ENCODE results near the gene COMP.

The COMP gene

DNA sequence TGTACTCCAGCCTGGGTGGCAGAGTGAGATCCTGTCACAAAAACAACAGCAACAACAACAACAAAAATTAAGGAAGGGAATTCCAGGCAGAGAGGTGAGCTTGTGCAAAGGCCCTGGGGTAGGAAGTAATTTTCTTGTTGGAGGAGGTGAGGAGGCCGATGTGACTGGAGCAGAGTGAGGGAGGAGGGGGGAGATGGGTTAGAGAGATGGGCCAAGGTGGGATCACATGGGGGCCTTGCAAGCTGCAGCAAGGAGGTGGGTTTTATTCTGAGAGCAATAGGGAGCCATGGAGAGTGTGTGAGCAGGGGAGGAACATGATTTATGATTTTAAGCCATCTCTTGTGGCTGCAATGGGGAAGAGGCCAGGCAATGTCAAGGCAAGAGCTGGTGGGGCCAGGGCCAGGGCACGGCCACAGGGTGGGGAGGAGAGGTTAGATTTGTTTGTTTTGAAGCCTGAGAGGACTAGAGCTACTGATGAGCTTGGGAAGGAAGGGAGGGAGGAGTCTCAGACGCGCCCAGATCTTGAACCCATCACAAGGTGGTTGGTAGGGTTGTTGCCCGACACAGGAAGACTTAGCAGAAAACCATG lies 12.5 kb upstream of the COMP start:
- no peak for FAIRE-seq

DNA sequence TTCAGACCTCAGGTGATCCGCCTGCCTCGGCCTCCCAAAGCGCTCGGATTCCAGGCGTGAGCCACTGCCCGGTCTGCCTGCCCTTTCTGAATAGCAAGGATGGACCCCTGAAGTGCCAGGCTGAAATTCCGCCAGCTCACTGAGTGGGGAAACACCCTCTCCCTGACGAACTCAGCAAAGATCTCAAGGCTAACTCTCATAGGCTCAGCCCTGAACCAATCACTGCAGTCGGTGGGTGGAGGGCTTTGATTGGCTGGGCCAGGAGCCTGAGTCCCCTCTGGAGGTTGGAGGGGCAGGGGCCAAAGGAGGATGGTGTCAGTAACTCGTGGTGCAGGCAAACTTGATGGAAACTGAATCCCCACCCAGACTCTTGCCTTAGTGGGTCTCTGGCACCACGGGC lies 11.2 kb upstream of the COMP start:
- FAIRE-seq: no peak

DNA sequence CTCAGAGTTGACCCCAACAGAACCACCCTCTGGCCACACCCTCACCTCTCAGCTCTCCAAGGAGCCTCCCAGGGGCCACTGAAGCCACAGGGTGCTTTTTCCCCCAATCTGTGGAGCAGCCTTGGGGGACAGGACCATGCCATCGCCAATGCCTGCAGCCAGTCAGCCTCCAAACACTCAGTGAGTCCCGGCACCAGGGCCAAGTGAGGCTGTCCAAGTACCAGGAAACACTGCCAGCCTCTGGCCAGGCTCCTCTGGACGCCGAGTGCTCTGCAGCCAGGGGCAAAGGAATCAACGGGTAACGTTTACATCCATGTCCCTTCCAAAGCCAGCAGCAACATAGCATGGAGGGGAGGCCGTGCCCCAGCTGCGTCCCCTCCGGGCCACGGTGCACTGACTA lies 9.5 kb upstream of the COMP start:
- FAIRE-seq: no peak

DNA sequence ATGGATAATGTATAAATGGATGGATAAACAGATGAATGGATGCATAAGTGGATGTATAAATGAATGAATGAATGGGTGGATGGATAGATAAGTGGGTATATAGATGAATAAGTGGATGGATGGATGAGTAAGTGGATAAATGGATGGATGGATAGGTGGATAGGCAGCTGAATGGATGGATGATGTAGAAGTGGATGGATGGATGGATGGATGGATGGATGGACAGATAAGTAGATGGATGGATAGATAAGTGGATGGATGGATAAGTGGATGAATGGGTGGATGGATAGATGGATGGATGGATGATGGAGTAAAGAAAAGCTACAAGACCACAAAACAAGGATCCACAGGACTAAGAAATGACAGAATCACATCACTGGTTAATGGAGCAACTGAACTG lies 9.0 kb upstream of the COMP start:
- FAIRE-seq: no peak

DNA sequence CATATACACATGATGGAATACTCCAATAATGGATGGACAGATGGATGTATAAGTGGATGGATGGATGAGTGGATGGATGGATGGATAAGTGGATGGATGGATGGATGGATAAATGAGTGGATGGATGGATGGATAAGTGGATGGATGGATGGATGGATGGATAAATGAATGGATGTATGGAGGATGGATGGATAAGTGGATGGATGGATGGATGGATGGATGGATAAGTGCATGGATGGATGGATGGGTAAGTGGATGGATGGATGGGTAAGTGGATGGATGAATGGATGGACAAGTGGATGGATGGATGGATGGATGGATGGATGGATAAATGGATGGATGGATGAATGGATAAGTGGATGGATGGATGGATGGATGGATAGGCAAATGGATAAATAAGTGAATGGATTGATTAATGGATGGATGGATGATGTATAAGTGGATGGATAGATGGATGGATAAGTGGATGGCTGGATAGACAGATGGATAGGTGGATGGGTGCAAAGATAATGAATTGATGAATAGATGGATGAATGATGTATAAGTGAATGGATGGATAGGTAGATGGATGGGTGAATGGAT lies 8.4 kb upstream of the COMP start:
- no peak for FAIRE-seq

DNA sequence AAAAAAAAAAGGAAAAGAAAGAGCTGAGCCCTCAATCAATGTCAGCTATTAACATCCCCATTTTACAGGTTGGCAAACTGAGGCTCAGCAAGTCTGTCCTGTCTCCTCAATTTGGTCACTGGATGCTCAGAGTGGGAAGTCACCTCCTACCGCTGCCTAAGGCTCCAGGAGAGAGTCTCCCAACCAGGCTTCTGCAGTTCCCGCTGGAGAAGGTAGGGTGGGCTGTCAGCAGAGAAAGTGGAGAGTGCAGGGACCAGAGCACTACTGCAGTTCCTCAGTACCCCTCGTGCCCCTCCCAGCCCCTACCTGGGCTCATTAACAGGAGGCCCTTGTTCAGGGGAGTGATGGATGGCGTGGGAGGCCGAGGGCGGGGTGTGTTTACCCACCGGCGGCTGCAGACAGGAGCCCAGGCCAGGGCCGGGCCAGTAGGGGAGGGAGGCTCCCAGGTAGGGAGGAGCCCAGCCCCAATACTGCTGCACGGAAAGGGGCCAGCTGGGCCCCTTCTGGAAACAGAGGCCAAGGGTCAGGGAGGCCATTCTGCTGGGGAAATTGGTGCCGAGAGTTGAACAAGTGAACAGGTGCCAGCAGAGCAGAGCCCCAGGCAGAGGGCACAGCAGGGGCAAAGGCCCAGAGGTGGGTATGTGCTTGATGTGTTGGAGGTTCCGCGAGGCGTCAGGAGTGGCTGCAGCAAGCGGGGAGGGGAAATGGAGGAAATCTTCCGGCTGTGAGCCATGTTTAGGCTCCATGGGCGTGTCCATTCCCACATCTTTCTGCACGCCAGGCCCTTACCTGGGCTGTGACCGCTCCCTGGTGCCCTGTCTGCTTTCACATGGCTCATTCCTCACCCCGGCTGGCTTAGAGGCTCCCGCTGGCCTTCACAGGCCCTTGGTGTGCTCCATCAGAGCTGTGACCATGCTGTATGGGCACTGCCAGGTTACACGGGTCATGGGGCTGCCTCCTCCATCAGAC lies 7.6 kb upstream of the COMP start:
- FAIRE-seq: no peak

DNA sequence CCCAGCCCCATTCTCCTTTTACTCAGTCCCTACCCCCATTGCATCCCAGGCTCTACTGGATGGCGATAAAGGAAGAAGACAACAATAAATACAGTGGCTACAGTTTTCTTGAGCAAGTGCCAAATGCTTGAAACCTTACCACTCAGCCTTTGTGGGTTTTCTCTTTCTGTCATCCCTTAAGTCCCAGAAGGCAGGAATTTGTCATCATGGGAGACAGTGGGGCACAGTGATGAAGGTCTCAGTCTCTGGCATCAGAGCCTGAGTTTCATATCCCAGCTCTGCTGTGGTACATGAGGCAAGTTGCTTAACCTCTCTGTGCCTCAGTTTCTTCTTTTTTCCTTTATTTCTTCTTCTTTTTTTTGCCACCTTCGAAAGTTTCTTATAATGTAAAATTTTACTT lies 5.1 kb upstream of the COMP start:
- no peak for FAIRE-seq

DNA sequence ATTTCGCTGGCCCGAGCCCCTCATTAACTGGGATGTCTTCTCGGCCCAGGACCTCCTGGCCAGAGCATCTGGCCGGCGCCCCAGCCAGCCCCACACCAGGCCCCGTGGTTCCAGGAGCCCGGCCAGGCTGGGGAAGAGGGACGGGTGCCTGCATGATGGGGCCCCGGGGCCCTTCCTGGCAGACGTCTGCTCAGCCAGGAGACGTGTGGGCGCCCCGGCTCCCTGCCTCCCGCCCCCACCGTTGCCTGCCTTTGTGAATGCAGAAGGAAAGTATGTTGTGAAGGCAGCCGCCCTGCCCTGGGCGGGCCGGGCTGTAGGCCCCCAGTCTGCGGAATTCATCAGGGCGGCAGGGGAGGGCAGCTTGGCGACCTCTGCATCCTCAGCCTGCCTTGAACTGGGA lies 4.4 kb upstream of the COMP start:
- FAIRE-seq: no peak

DNA sequence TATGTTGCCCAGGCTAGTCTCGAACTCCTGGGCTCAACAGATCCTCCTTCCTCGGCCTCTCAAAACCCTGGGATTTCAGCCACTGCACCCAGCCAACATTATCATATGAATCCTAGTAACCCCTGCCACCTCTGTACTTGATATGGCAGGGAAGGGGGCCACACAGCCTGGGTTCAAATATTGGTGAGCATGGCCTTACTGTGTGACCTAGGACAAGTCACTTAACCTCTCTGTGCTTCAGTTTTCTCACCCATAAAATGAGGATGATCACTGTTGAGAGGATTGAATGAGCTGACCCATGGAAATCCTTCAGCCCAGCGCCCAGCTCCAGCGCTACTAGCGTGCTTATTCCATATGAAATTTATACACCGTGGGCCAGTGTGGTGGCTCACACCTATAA lies 3.6 kb upstream of the COMP start:
- FAIRE-seq: no peak

DNA sequence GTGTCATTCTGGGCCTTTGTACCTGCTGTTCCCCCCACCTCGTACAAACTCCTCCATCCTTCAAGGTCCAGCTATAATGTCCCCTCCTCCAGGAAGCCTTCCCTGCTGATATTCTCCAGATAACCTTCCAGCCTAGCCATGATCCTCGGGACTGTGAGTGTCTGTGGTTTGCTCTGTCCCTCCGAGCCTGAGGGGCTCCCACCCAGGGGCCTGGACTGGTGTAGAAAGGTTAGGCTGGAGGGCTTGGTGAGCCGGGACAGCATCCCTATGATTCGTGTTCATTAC lies 2.9 kb upstream of the COMP start:
- FAIRE-seq: no peak

DNA sequence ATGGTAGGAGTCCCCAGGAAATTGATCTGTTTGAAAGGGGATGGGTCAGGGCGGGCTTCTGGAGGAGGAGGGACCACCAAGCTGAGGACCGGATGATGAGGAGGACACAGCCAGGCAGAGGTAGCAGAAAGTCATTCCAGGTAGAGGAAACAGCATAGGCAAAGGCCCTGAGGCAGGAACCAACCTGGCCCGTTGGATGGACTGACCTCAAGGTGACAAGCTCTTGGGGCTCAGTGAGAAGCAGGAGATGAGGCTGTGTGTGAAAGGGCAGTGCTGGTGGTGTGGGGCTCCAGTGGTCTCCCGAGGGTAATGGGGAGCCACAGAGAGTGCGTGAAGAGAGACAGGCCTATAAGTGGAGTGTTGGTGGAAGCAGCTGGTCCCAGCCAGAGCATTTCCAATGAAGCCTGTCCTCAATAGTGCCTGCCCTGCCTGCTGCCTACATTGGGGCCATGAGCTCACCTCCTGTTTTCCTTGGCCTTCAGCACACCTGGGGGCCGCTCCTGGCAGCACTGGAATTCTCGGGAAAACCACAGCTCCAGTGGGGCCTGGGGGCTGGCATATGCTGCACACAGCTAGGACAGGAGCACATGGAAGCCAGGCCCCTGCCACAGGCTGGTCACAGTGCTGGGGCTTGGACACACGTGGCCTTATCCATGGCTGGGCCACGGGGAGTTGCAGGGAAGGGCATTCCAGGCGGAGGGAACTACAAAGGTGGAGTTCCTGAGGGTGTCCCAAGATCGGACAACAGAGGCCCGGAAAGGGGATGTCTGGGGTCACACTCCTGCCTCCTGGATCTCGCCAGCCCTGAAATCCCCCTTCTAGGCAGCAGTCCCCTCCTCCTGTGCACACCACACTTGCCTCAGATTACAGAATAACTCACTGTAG lies 2.3 kb upstream of the COMP start:
- no peak for FAIRE-seq

DNA sequence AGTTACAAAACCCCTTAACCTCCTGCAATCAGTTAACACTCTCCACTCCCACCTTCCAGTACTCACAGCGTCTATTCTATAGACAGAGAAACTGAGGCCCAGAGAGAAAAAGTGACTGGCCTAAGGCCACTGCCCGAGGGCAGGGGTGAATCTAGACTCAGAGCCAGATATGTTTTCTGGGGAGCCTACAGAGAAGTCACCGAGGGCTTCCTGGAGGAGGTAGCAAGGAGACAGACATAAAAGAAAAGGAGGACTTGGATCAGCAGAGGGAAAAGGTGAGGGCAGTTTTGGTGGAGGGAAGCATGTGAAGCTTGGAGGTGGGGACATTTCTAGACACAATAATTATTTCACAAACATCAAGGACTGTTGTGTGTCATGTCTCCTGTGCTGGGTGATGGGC lies 1.6 kb upstream of the COMP start:
- no peak for FAIRE-seq

DNA sequence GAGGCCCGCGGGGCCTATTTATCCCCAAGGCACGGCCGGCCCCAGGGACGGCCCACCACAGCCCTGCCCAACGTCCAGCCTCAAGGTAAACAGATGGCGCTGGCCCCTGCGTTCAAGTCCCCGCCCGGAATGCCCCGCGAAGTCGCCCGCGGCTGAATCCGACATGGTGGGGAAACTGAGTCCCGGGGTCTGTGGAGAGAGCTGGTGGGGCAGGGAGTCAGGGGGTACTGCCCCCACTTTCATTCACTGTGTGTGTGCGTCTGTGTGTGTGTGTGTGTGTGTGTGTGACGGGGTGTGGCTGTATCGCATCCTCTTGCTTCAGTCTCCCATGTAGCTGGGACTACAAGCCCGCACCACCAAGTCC lies 192 bp upstream of the COMP start:
- FAIRE-seq: no peak

DNA sequence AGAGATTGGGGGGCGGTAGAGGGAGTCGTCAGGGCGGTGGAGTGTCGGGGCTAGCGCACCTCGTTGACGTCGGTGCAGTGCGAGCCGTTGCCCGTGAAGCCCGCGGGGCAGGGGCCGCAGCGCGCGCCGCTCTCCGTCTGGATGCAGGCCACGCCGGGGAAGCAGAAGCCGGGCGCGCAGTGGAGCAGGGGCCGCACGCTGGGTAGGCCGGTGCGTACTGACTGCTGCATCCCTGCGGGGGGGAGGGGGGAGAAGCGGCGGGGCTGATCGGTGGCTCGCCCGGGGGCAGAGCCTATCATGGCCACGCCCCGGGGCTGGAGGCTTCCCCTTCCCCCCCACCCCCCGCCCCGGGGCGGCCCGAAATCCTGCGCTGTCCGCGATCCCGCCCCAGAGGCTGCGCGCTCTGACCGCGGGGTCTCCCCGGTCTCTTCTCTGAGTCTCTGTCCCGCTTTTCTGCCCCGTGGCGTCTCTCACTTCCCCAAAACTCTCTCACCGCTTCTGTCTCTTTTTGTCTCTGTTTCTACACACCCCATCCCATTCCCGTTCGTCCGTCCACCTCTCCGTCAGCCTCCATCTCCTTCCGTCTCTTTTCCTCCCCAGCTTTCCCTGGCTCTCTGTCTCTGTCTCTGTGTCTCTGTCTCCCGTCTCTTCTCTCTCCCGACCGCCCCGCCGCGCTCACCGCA lies 1.1 kb downstream of the COMP start:
- FAIRE-seq: no peak

DNA sequence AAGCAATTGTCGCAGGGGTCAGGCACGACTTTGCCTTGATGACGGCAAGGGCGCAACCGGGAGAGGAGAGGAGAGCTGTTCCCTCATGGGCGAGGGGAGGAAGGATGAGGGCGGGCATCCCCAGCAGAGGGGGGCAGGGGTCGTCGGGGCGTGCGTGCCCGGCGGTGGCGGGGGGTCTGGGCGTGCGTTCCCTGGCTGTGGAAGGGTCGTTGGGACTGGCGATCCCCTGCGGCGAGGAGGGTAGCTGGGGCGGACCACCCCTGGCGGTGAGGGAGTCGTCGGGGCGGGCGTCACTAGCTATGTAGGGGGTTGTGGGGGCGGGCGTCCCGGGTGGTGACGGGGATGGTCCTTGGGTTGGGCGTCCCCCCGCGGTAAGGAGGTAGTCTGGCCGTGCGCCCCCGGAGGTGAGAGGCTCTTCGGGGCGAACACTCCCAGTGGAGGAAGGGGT lies 1.7 kb downstream of the COMP start:
- FAIRE-seq: no peak

DNA sequence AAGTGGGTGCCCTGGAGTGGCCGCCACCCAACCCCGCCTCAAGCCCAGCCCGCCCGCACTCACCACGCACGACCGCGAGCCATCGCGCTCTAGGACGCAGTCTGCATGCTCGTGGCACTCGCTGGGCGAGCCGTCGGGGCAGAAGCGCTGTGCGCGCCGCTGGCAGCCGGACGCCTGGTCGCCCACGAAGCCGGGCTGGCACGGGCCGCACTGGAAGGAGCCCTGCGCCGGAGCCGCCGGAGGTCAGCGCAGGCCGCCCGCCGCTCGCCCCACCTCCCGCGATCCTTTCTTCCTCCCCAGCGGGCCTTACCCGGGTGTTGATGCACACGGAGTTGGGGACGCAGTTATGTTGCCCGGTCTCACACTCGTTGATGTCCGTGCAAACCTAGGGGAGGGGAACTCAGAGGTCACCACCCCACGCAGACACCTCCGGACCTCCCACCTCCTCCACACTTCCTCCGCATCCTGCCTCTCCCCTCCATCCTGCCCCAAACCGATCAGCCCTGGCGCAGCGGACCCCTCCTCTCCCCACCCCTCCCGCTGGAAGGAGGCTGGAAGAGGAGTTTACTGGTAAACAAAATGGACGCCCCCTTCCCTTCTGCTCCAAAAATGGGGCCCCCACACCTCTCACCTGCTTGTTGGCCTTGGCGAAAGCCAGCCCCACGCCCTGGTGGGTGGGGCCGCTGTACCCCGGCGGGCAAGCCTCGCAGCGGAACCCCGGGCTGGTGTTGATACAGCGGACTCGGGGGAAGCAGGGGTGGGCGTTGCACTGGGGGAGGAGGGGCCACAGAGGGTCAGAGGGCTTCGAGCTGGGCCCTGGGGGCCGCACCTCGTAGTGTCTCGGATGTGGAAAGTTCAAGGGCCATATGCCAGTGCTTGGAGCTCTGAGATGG lies 2.3 kb downstream of the COMP start:
- FAIRE-seq: no peak

DNA sequence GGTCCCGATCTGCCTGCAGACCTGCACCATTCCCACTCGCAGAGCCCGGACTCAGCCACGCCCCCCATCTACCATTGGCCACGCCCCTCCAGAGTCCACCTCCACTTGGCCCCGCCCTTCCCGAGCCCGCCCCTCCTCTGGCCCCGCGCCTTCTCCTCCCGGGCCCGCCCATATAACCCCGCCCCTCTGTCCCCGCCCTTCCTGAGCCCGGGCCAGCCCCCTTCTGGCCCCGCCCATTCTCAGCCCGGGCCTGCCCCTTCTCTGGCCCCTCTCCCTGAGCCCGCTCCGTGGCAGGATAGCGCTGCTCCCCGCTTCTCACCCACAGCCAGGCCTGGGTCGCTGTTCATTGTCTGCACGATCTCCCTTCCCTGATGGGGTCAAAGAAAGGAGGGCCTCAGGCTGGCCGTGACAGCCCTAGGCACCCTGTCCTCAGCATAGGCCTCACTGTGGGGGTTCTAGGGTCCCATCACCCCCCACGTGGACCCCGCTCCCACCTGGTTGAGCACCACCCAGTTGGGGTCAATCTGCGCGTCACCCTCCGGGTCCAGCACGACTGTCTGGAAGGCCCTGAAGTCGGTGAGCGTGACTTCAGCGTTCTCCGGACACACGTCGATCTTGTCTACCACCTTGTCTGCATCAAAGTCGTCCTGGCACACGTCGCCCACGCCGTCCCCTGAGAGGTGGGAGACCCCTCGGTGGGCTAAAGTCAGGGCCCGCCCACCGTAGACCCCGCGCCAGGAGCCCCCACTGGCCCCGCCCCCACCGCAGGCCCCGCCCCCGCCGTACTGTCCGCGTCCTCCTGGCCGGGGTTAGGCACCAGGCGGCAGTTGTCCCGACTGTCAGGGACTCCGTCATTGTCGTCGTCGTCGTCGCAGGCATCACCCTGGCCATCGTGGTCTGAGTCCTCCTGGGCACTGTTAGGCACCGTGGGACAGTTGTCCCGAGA lies 5.7 kb downstream of the COMP start:
- FAIRE-seq: no peak

DNA sequence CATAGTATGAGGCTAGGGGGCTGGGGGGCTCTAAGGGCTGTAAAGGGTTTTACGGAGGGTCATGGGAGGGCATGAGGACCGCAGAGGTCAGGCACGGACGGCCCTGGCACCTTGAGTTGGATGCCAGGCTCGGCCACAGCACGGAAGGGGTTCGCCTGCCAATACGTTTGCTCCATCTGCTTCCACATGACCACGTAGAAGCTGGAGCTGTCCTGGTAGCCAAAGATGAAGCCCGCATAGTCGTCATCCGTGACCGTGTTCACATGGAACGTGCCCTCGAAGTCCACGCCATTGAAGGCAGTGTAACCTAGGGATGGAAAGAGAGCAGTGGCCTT lies 6.4 kb downstream of the COMP start:
- no peak for FAIRE-seq

DNA sequence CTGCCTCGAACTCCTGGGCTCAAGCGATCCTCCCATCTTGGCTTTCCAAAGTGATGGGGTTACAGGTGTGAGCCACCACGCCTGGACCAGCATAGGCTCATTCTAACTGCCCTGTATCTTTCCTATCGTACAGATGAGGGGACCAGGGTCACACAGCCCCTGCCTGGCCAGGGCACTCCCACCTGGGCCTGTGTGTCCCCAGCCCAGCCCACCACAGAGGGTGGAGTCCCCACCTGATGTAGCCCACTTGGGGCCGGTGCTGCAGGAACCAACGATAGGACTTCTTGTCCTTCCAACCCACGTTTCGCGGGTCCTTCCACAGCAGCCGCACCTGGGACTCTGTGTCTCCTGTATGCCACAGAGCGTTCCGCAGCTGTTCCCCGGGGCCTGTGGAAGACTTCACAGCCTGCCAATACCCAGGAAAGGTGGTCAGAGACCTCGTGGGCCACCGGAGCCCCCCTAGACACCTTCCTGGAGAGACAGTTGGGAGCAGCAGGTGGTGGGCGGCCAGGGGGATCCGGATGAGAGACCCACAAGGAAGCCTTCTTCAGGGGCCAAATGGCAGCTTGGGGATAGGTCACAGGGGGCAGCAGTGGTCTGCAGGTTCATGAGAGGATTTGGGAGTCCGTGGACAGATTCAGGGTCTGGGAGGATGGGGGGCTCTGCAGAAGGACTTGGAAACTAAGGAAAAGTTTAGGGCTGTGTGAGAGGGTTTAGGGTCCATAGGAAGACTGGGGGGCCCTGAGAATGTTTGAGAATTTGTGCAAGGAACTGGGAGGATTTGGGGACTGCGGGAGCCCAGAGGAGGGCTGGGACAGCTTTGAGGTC lies 6.9 kb downstream of the COMP start:
- FAIRE-seq: no peak
